A549 (cell line): ENCODE data around the gene PDCD1LG2. TPM values are rescaled to one million over a fixed set of nuclear protein-coding genes. Genes with fewer than 3 reads are reported as not detected.

ENCODE experiments used
- ATAC-seq, 2 experiments: fragments of 200-7000 bp in 1 of 2; fragments of >200 bp in 1 of 2; cut with Nextera tagmentation in 1 of 2; cut with Tn5 transposase in 1 of 2; 3 replicates each; pipeline versions ENCODE4 v1.8.0 to v1.9.1; 2018 to 2020; ENCODE audit warnings: mild to moderate bottlenecking in 1 of 2, moderate library complexity in 1 of 2
- CTCF ChIA-PET: fragments of 300-600 bp; sonication (Branson Sonifier 250); formaldehyde crosslinking; extraction: SDS; loops from one replicate; lab custom pipeline; 2021; ENCODE audit warnings: antibody characterized with exemption, inconsistent platforms; lab: Yijun Ruan, JAX
- POLR2A ChIA-PET: fragments of 350-600 bp; formaldehyde crosslinking; extraction: SDS; loops from one replicate; lab custom pipeline; 2021; ENCODE audit warnings: antibody characterized with exemption, inconsistent platforms; lab: Yijun Ruan, JAX
- DNase-seq, 2 experiments: peaks; one replicate each; pipeline versions ENCODE4 v3.0.0 to v3.0.0-alpha.2; 2011 to 2016; ENCODE audit warnings: low read depth in 1 of 2, low spot score in 1 of 2
- FAIRE-seq: peaks from 2 replicates; lab custom pipeline; 2011; peaks lifted over from hg19 to GRCh38; lab: Jason Lieb, UNC
- H3K27ac ChIP-seq, 2 experiments: fragments of >200 bp; sonication (Bioruptor Twin); formaldehyde crosslinking; 3 replicates each; pipeline ENCODE4 v1.5.1; 2016 to 2017
- H3K4me1 ChIP-seq: fragments of >200 bp; sonication (Bioruptor Twin); formaldehyde crosslinking; 3 replicates; pipeline ENCODE4 v1.6.1; 2016
- H3K4me2 ChIP-seq: fragments of >200 bp; sonication (Bioruptor Twin); formaldehyde crosslinking; 3 replicates; pipeline ENCODE4 v1.6.1; 2016
- H3K4me3 ChIP-seq: fragments of >200 bp; sonication (Bioruptor Twin); formaldehyde crosslinking; 3 replicates; pipeline ENCODE4 v1.5.1; 2016
- H3K9me3 ChIP-seq: fragments of >200 bp; sonication (Bioruptor Twin); formaldehyde crosslinking; 3 replicates; pipeline ENCODE4 v1.6.1; 2016
- BCL3 ChIP-seq: fragments of >200 bp; sonication (Bioruptor Twin); formaldehyde crosslinking; IDR thresholded peaks from 3 replicates; pipeline ENCODE4 v1.6.1; 2016
- CBX2 ChIP-seq: fragments of 200-600 bp; sonication (generic); IDR thresholded peaks from 2 replicates; pipeline ENCODE4 v1.6.1; 2016; ENCODE audit warnings: low read depth, mild to moderate bottlenecking, borderline replicate concordance
- CHD4 ChIP-seq: fragments of 200-600 bp; sonication (generic); IDR thresholded peaks from 2 replicates; pipeline ENCODE4 v1.6.1; 2016; ENCODE audit warnings: antibody characterized with exemption, mild to moderate bottlenecking, borderline replicate concordance
- EP300 ChIP-seq, 2 experiments: fragments of >200 bp; sonication (Bioruptor Twin); formaldehyde crosslinking; IDR thresholded peaks; 2 replicates in 1 of 2; 3 replicates in 1 of 2; pipeline ENCODE4 v1.6.1; 2016 to 2017
- ESRRA ChIP-seq: fragments of 150-350 bp; IDR thresholded peaks from 2 replicates; pipeline ENCODE4 v1.6.1; 2014; ENCODE audit warnings: mild to moderate bottlenecking, low read length, borderline replicate concordance
- FOSL2 ChIP-seq, 2 experiments: fragments of 450-650 bp in 1 of 2; fragments of >200 bp in 1 of 2; sonication (Bioruptor Twin) in 1 of 2; formaldehyde crosslinking; IDR thresholded peaks; 2 replicates each; pipeline versions ENCODE4 v1.5.0 to v1.6.1; 2016 to 2020; ENCODE audit warnings: mild to moderate bottlenecking in 1 of 2, moderate library complexity in 1 of 2
- HEYL ChIP-seq: fragments of 250-450 bp; sonication (Bioruptor Pico); IDR thresholded peaks from 2 replicates; pipeline ENCODE4 v1.8.0; 2021; ENCODE audit warnings: mild to moderate bottlenecking, moderate library complexity
- HOXA7 ChIP-seq: fragments of 250-450 bp; sonication (Bioruptor Pico); IDR thresholded peaks from 2 replicates; pipeline ENCODE4 v1.5.0; 2020; ENCODE audit warnings: mild to moderate bottlenecking, moderate library complexity
- JUN ChIP-seq, 2 experiments: fragments of >200 bp; sonication (Bioruptor Twin); formaldehyde crosslinking; IDR thresholded peaks; 2 replicates in 1 of 2; 3 replicates in 1 of 2; pipeline ENCODE4 v1.6.1; 2016 to 2017
- MYC ChIP-seq: IDR thresholded peaks from 2 replicates; pipeline ENCODE4 v1.6.1; 2012; ENCODE audit warnings: mild to moderate bottlenecking, inconsistent platforms, low read length, improper control_type of control experiment, borderline replicate concordance
- NPAS2 ChIP-seq: fragments of 250-450 bp; sonication (Bioruptor Pico); IDR thresholded peaks from 2 replicates; pipeline ENCODE4 v1.8.0; 2022; ENCODE audit warnings: mild to moderate bottlenecking, moderate library complexity, borderline replicate concordance
- PHF8 ChIP-seq: fragments of 200-600 bp; sonication (generic); IDR thresholded peaks from 2 replicates; pipeline ENCODE4 v1.6.1; 2016; ENCODE audit warnings: low read depth, mild to moderate bottlenecking, antibody characterized with exemption, moderate library complexity, borderline replicate concordance
- RARB ChIP-seq: fragments of 250-450 bp; sonication (Bioruptor Pico); IDR thresholded peaks from 2 replicates; pipeline ENCODE4 v1.8.0; 2021; ENCODE audit warnings: mild to moderate bottlenecking, moderate library complexity
- SREBF2 ChIP-seq: fragments of 450-650 bp; IDR thresholded peaks from 2 replicates; pipeline ENCODE4 v1.6.1; 2014; ENCODE audit warnings: mild to moderate bottlenecking, moderate library complexity
- TP53 ChIP-seq: fragments of 250-450 bp; sonication (Bioruptor Pico); IDR thresholded peaks from 2 replicates; pipeline ENCODE4 v1.5.0; 2021; ENCODE audit warnings: mild to moderate bottlenecking, moderate library complexity
- ZFP36 ChIP-seq: fragments of 450-650 bp; IDR thresholded peaks from 2 replicates; pipeline ENCODE4 v1.6.1; 2014; ENCODE audit warnings: borderline replicate concordance; ENCODE audit not compliant: partially characterized antibody
- ZSCAN20 ChIP-seq: fragments of 250-450 bp; sonication (Bioruptor Pico); IDR thresholded peaks from 2 replicates; pipeline ENCODE4 v1.8.0; 2022; ENCODE audit warnings: mild to moderate bottlenecking, moderate library complexity
- whole genome bisulfite sequencing: methylation state at CpG from one replicate; pipeline ENCODE4 v1.1.6; 2017; ENCODE audit errors: missing lambda C conversion rate; 5-methylcytosine and 5-hydroxymethylcytosine counted together
- polyA plus RNA-seq, 4 experiments: library from polyadenylated mRNA; depleted of rRNA in 3 of 4; stranded (reverse); fragments of >200 nt; fragmentation: RNase III in 1 of 4; extraction: RNeasy Plus Mini Kit Qiagen cat#74134 plus additional on column Dnase treatment in 1 of 4; gene quantifications; 2 replicates in 3 of 4; 3 replicates in 1 of 4; pipeline ENCODE4 v1.2.3, GENCODE V29; 2011 to 2017
- TF ChIP-seq, protein P1 (sequence below): fragments of 200-600 bp; sonication (generic); IDR thresholded peaks from 2 replicates; pipeline ENCODE4 v1.6.1; 2016; ENCODE audit warnings: antibody characterized with exemption, mild to moderate bottlenecking, moderate library complexity
- TF ChIP-seq, protein P2 (sequence below): fragments of 450-650 bp; IDR thresholded peaks from 2 replicates; pipeline ENCODE4 v1.6.1; 2014; ENCODE audit warnings: antibody characterized with exemption
- TF ChIP-seq, protein P3 (sequence below): fragments of >200 bp; sonication (Bioruptor Twin); formaldehyde crosslinking; IDR thresholded peaks from 3 replicates; pipeline ENCODE4 v1.5.1; 2016

The PDCD1LG2 gene
- polyA plus RNA-seq, 2 of the 4 experiments (the other 2 are of a cell fraction), result 0.53 TPM

DNA sequence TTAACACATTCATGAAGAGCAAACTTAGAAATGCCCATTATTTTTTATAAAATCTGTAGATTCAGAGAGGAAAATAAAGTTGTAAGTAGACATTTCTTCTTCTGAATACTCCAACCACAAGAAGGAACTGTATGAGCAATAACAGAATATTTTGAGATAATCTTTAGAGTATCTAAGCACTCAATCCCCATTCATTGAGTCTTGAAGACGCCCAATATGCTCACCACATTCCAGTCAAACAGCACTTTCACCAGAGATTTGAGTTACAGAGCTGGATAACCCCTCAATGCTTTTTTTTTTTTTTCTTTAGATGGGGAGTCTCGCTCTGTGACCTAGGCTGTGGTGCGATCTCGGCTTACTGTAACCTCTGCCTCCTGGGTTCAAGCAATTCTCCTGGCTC lies 103.9 kb downstream of the PDCD1LG2 start:
- DNase-seq (no peak), ATAC-seq (no peak), FAIRE-seq (no peak)
- H3K27ac ChIP-seq, result no peak overlapping the region
- POLR2A ChIA-PET, result no interaction called here
- no peak overlapping the region for H3K4me3 ChIP-seq
- CTCF ChIA-PET, result interaction anchor here (0.6 to 1.4 kb wide), 2 partner anchors 12 to 24 kb away, joined by 3 to 6 read pairs; no protein-coding TSS in a partner anchor
- no peak for TF ChIP-seq ZFP36
- no peak for TF ChIP-seq SREBF2
- TF ChIP-seq JUN (IDR thresholded peaks at IDR 0.05), result no peak
- no peak for TF ChIP-seq ZSCAN20 (CRISPR knock-in tag)
- no peak for TF ChIP-seq TP53 (CRISPR knock-in tag)
- TF ChIP-seq, protein P1, sequence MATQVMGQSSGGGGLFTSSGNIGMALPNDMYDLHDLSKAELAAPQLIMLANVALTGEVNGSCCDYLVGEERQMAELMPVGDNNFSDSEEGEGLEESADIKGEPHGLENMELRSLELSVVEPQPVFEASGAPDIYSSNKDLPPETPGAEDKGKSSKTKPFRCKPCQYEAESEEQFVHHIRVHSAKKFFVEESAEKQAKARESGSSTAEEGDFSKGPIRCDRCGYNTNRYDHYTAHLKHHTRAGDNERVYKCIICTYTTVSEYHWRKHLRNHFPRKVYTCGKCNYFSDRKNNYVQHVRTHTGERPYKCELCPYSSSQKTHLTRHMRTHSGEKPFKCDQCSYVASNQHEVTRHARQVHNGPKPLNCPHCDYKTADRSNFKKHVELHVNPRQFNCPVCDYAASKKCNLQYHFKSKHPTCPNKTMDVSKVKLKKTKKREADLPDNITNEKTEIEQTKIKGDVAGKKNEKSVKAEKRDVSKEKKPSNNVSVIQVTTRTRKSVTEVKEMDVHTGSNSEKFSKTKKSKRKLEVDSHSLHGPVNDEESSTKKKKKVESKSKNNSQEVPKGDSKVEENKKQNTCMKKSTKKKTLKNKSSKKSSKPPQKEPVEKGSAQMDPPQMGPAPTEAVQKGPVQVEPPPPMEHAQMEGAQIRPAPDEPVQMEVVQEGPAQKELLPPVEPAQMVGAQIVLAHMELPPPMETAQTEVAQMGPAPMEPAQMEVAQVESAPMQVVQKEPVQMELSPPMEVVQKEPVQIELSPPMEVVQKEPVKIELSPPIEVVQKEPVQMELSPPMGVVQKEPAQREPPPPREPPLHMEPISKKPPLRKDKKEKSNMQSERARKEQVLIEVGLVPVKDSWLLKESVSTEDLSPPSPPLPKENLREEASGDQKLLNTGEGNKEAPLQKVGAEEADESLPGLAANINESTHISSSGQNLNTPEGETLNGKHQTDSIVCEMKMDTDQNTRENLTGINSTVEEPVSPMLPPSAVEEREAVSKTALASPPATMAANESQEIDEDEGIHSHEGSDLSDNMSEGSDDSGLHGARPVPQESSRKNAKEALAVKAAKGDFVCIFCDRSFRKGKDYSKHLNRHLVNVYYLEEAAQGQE, result no peak
- no peak for TF ChIP-seq HEYL
- TF ChIP-seq, protein P2, sequence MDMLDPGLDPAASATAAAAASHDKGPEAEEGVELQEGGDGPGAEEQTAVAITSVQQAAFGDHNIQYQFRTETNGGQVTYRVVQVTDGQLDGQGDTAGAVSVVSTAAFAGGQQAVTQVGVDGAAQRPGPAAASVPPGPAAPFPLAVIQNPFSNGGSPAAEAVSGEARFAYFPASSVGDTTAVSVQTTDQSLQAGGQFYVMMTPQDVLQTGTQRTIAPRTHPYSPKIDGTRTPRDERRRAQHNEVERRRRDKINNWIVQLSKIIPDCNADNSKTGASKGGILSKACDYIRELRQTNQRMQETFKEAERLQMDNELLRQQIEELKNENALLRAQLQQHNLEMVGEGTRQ, result no peak
- TF ChIP-seq, protein P3, sequence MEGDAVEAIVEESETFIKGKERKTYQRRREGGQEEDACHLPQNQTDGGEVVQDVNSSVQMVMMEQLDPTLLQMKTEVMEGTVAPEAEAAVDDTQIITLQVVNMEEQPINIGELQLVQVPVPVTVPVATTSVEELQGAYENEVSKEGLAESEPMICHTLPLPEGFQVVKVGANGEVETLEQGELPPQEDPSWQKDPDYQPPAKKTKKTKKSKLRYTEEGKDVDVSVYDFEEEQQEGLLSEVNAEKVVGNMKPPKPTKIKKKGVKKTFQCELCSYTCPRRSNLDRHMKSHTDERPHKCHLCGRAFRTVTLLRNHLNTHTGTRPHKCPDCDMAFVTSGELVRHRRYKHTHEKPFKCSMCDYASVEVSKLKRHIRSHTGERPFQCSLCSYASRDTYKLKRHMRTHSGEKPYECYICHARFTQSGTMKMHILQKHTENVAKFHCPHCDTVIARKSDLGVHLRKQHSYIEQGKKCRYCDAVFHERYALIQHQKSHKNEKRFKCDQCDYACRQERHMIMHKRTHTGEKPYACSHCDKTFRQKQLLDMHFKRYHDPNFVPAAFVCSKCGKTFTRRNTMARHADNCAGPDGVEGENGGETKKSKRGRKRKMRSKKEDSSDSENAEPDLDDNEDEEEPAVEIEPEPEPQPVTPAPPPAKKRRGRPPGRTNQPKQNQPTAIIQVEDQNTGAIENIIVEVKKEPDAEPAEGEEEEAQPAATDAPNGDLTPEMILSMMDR, result no peak
- no peak for TF ChIP-seq HOXA7
- TF ChIP-seq, all 56 proteins: peak for 0
- Histone ChIP-seq H3K4me2 (no peak overlapping the region), H3K9me3 (no peaks in the 10 kb centered on the region), H3K4me1 (no peaks in the 10 kb centered on the region)
- 93% methylated on average over 4 of the region's 4 CpGs for WGBS

GRCh38 chr9:5614985-5615384 lies 104.7 kb downstream of the PDCD1LG2 start:
- H3K4me2 ChIP-seq, result no peak overlapping the region
- TF ChIP-seq FOSL2 (IDR thresholded peaks at IDR 0.05), result no peak
- TF ChIP-seq FOSL2 (CRISPR knock-in tag; IDR thresholded peaks at IDR 0.05), result no peak
- no peak for TF ChIP-seq EP300 (IDR thresholded peaks at IDR 0.05)
- TF ChIP-seq BCL3, result no peak
- TF ChIP-seq NPAS2 (CRISPR knock-in tag), result no peak
- no peak for TF ChIP-seq ESRRA
- ATAC-seq, result no peak
- H3K27ac ChIP-seq, result no peak overlapping the region
- no peak overlapping the region for H3K4me3 ChIP-seq
- no peaks in the 10 kb centered on the region; the same call in 2 of the 3 replicates for H3K4me1 ChIP-seq
- WGBS, result 90% methylated on average over 3 of the region's 3 CpGs
- ChIA-PET POLR2A (no interaction called here), CTCF (no interaction called here)
- no peak for FAIRE-seq
- no peaks in the 10 kb centered on the region for H3K9me3 ChIP-seq
- no peak for DNase-seq

DNA sequence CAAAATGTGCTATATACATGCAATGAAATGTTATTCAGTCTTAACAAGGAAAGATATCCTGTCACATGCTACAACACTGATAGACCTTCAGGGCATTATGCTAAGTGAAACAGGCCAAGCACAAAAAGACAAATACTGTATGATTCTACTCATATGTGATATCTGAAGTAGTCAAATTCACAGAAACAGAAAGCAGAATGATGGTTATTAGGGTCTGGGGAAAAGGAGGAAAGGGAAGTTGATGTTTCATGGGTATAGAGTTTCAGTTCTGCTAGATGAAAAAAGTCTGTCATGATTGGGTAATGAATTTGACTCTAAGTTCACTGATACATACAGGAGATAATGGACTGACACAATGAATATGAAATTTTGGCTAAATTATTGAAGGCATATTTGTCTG lies 107.4 kb downstream of the PDCD1LG2 start:
- Histone ChIP-seq H3K4me3 (no peak overlapping the region), H3K9me3 (no peaks in the 10 kb centered on the region), H3K4me2 (no peak overlapping the region), H3K4me1 (peaks cover 27% of the 10 kb centered on the region), H3K27ac (no peak overlapping the region)
- ATAC-seq (no peak), DNase-seq (no peak), FAIRE-seq (peak; percentile 18)
- ChIA-PET POLR2A (no interaction called here), CTCF (interaction anchor here (0.6 kb wide), 1 partner anchor 17 kb away, joined by 3 read pairs; no protein-coding TSS in a partner anchor)
- TF ChIP-seq NPAS2 (CRISPR knock-in tag) (no peak), PHF8 (no peak), CHD4 (no peak), ZFP36 (no peak), MYC (no peak), CBX2 (no peak), RARB (CRISPR knock-in tag) (no peak)
- TF ChIP-seq, protein P2, result no peak
- TF ChIP-seq, protein P1, result no peak
